H9 (cell line): ENCODE measurements around the gene TLX1. TPM values are rescaled to one million over a fixed set of nuclear protein-coding genes. Genes with fewer than 3 reads are reported as not detected.

Source experiments
- DNase-seq: peaks from one replicate; pipeline ENCODE4 v3.0.0-alpha.2; 2017
- H2AFZ ChIP-seq: one replicate; pipeline ENCODE4 v1.6.1; 2013; ENCODE audit warnings: mild to moderate bottlenecking, low read length, control low read depth, moderate library complexity
- H2AK5ac ChIP-seq: 2 replicates; pipeline ENCODE4 v1.6.1; 2013; ENCODE audit warnings: low read length, control low read depth, mixed read lengths; ENCODE audit not compliant: insufficient read length
- H2BK120ac ChIP-seq: one replicate; pipeline ENCODE4 v1.6.1; 2013; ENCODE audit warnings: low read depth, mild to moderate bottlenecking, low read length, control low read depth, inconsistent platforms; ENCODE audit not compliant: poor library complexity, severe bottlenecking
- H2BK12ac ChIP-seq: 2 replicates; pipeline ENCODE4 v1.6.1; 2013; ENCODE audit warnings: low read length, control low read depth, mixed read lengths, low read depth; ENCODE audit not compliant: insufficient read length
- H2BK15ac ChIP-seq: 2 replicates; pipeline ENCODE4 v1.6.1; 2013; ENCODE audit warnings: low read depth, low read length, control low read depth
- H2BK20ac ChIP-seq: one replicate; pipeline ENCODE4 v1.6.1; 2013; ENCODE audit warnings: low read depth, mild to moderate bottlenecking, low read length, control low read depth, inconsistent platforms; ENCODE audit not compliant: poor library complexity, severe bottlenecking
- H2BK5ac ChIP-seq: 2 replicates; pipeline ENCODE4 v1.6.1; 2013; ENCODE audit warnings: low read length, control low read depth, mixed read lengths; ENCODE audit not compliant: insufficient read length
- H3K14ac ChIP-seq: 2 replicates; pipeline ENCODE4 v1.6.1; 2013; ENCODE audit warnings: low read length, control low read depth; ENCODE audit not compliant: insufficient read depth
- H3K18ac ChIP-seq: 2 replicates; pipeline ENCODE4 v1.6.1; 2013; ENCODE audit warnings: low read depth, mild to moderate bottlenecking, mixed read lengths, low read length, control low read depth; ENCODE audit not compliant: insufficient read length
- H3K23ac ChIP-seq: 2 replicates; pipeline ENCODE4 v1.6.1; 2013; ENCODE audit warnings: low read length, control low read depth, mixed read lengths, low read depth; ENCODE audit not compliant: insufficient read length
- H3K23me2 ChIP-seq: 2 replicates; pipeline ENCODE4 v1.6.1; 2013; ENCODE audit warnings: low read depth, mild to moderate bottlenecking, mixed read lengths, low read length, control low read depth; ENCODE audit not compliant: insufficient read length, poor library complexity, severe bottlenecking
- H3K27ac ChIP-seq: 2 replicates; pipeline ENCODE4 v1.5.1; 2013; ENCODE audit warnings: low read length, control low read depth, mixed read lengths, low read depth; ENCODE audit not compliant: insufficient read length
- H3K27me3 ChIP-seq: 2 replicates; pipeline ENCODE4 v1.6.1; 2013; ENCODE audit warnings: low read length, control low read depth, inconsistent platforms; ENCODE audit not compliant: insufficient read depth
- H3K4ac ChIP-seq: 2 replicates; pipeline ENCODE4 v1.6.1; 2013; ENCODE audit warnings: low read depth, mild to moderate bottlenecking, control low read depth, inconsistent platforms, low read length, moderate library complexity
- H3K4me1 ChIP-seq: 2 replicates; pipeline ENCODE4 v1.6.1; 2013; ENCODE audit warnings: low read length, control low read depth, inconsistent platforms; ENCODE audit not compliant: insufficient read depth
- H3K4me2 ChIP-seq: 2 replicates; pipeline ENCODE4 v1.6.1; 2013; ENCODE audit warnings: low read length, control low read depth, mixed read lengths; ENCODE audit not compliant: insufficient read length, insufficient read depth
- H3K56ac ChIP-seq: 2 replicates; pipeline ENCODE4 v1.6.1; 2013; ENCODE audit warnings: low read depth, mild to moderate bottlenecking, mixed read lengths, low read length, control low read depth; ENCODE audit not compliant: insufficient read length
- H3K79me1 ChIP-seq: 2 replicates; pipeline ENCODE4 v1.6.1; 2013; ENCODE audit warnings: low read depth, mild to moderate bottlenecking, moderate library complexity, low read length, control low read depth, inconsistent platforms; ENCODE audit not compliant: insufficient read depth, poor library complexity, severe bottlenecking
- H3K79me2 ChIP-seq: 2 replicates; pipeline ENCODE4 v1.6.1; 2013; ENCODE audit warnings: low read length, control low read depth, inconsistent platforms; ENCODE audit not compliant: insufficient read depth
- H3K9ac ChIP-seq: 2 replicates; pipeline ENCODE4 v1.6.1; 2013; ENCODE audit warnings: low read length, control low read depth, mixed read lengths; ENCODE audit not compliant: insufficient read length; ENCODE audit errors: extremely low read depth
- H3K9me3 ChIP-seq: one replicate; pipeline ENCODE4 v1.6.1; 2013; ENCODE audit warnings: low read depth, low read length, inconsistent platforms; ENCODE audit not compliant: control insufficient read depth
- H3T11ph ChIP-seq: one replicate; pipeline ENCODE4 v1.6.1; 2013; ENCODE audit warnings: mild to moderate bottlenecking, low read length, control low read depth, inconsistent platforms
- H4K20me1 ChIP-seq: one replicate; pipeline ENCODE4 v1.6.1; 2013; ENCODE audit not compliant: control insufficient read depth, insufficient read length, insufficient read depth
- H4K5ac ChIP-seq: 2 replicates; pipeline ENCODE4 v1.6.1; 2013; ENCODE audit warnings: low read depth, mild to moderate bottlenecking, mixed read lengths, low read length, control low read depth; ENCODE audit not compliant: insufficient read length
- H4K8ac ChIP-seq: replicated peaks from 2 replicates; pipeline ENCODE4 v1.6.1; 2013; ENCODE audit warnings: low read length, control low read depth, mixed read lengths, low read depth; ENCODE audit not compliant: insufficient read length
- H4K91ac ChIP-seq: 2 replicates; pipeline ENCODE4 v1.6.1; 2013; ENCODE audit warnings: low read depth, mild to moderate bottlenecking, moderate library complexity, mixed read lengths, low read length, control low read depth; ENCODE audit not compliant: insufficient read length
- H3K27ac Mint-ChIP-seq, 3 experiments: 2 replicates in 2 of 3; 3 replicates in 1 of 3; pipeline ENCODE4 v1.8.0; 2020 to 2021; ENCODE audit warnings: mixed read lengths in 3 of 3, mild to moderate bottlenecking in 1 of 3, moderate library complexity in 1 of 3
- H3K27me3 Mint-ChIP-seq: 2 replicates; pipeline ENCODE4 v1.8.0; 2021; ENCODE audit warnings: low read depth, mild to moderate bottlenecking, moderate library complexity, mixed read lengths
- H3K36me3 Mint-ChIP-seq, 3 experiments: 2 replicates in 2 of 3; 3 replicates in 1 of 3; pipeline ENCODE4 v1.8.0; 2020 to 2021; ENCODE audit warnings: low read depth in 3 of 3, mixed read lengths in 3 of 3; ENCODE audit not compliant: insufficient read depth in 1 of 3
- H3K4me1 Mint-ChIP-seq, 2 experiments: 2 replicates each; pipeline ENCODE4 v1.8.0; 2020; ENCODE audit warnings: mixed read lengths in 2 of 2
- H3K4me3 Mint-ChIP-seq, 2 experiments: 2 replicates in 1 of 2; 3 replicates in 1 of 2; pipeline ENCODE4 v1.8.0; 2020 to 2021; ENCODE audit warnings: mild to moderate bottlenecking in 2 of 2, mixed read lengths in 2 of 2, moderate library complexity in 1 of 2
- H3K9me3 Mint-ChIP-seq, 2 experiments: 2 replicates in 1 of 2; 3 replicates in 1 of 2; pipeline ENCODE4 v1.8.0; 2020; ENCODE audit warnings: mild to moderate bottlenecking in 2 of 2, mixed read lengths in 2 of 2, moderate library complexity in 1 of 2
- CTCF ChIP-seq: fragments of 200-600 bp; sonication (generic); conservative IDR thresholded peaks from 3 replicates; pipeline ENCODE4 v1.8.0; 2021; ENCODE audit warnings: antibody characterized with exemption, mild to moderate bottlenecking
- WGBS: extraction: QIAGEN DNeasy Blood & Tissue Kit; methylation state at CpG from one replicate; pipeline ENCODE4 v1.1.7; 2013; ENCODE audit warnings: missing lambda C conversion rate, low lambda C conversion rate, mixed read lengths; ENCODE audit not compliant: insufficient read length; ENCODE audit errors: extremely low coverage; 5-methylcytosine and 5-hydroxymethylcytosine counted together
- total RNA-seq: library from RNA; stranded (reverse); gene quantifications from 2 replicates; pipeline ENCODE4 v1.2.1, GENCODE V29; 2021

The TLX1 gene
- total RNA-seq, 1 experiment from 2014 or later: not detected

GRCh38 chr10:101166430-101166829, 35.3 kb downstream of the TLX1 start:
- Histone ChIP-seq H4K5ac (no peak overlapping the region), H2AK5ac (no peak overlapping the region), H3K18ac (no peak overlapping the region), H2BK12ac (no peak overlapping the region), H3K79me2 (no peaks in the 10 kb centered on the region), H3T11ph (no peak overlapping the region), H3K9ac (no peak overlapping the region), H3K4me1 (no peaks in the 10 kb centered on the region), H4K20me1 (no peaks in the 10 kb centered on the region), H3K27me3 (no peaks in the 10 kb centered on the region; the same call in 1 of the 2 replicates), H2BK15ac (no peak overlapping the region), H2AFZ (no peak overlapping the region), H3K56ac (no peak overlapping the region), H3K23ac (no peak overlapping the region), H3K79me1 (no peaks in the 10 kb centered on the region), H4K8ac (no peak overlapping the region), H4K91ac (no peak overlapping the region), H2BK5ac (no peak overlapping the region), H3K9me3 (no peaks in the 10 kb centered on the region), H3K14ac (no peak overlapping the region), H2BK20ac (no peak overlapping the region), H3K27ac (no peak overlapping the region), H2BK120ac (no peak overlapping the region), H3K4me2 (no peak overlapping the region), H3K4ac (no peak overlapping the region), H3K23me2 (no peaks in the 10 kb centered on the region)
- H3K27ac Mint-ChIP-seq: no peak overlapping the region
- no peaks in the 10 kb centered on the region; a peak in 2 of 5 replicates for H3K9me3 Mint-ChIP-seq
- no CpG with 5 or more reads among the region's 2 CpGs for WGBS
- no peaks in the 10 kb centered on the region for H3K36me3 Mint-ChIP-seq
- H3K4me1 Mint-ChIP-seq: peaks cover 7 to 10% of the 10 kb centered on the region in 2 experiments
- no peak for TF ChIP-seq CTCF
- no peak for DNase-seq
- no peak overlapping the region for H3K4me3 Mint-ChIP-seq
- H3K27me3 Mint-ChIP-seq: peaks cover 68% of the 10 kb centered on the region
